Measurements from ENCODE around the gene ARID1B. TPM values are rescaled to one million over a fixed set of nuclear protein-coding genes. Genes with fewer than 3 reads are reported as not detected.

The ARID1B gene
- total and polyA plus RNA-seq, 2 of the 13 experiments (the other 11 are each of a cell fraction or from before 2014, with no cell fraction given), result 20.1 to 32.6 TPM

DNA sequence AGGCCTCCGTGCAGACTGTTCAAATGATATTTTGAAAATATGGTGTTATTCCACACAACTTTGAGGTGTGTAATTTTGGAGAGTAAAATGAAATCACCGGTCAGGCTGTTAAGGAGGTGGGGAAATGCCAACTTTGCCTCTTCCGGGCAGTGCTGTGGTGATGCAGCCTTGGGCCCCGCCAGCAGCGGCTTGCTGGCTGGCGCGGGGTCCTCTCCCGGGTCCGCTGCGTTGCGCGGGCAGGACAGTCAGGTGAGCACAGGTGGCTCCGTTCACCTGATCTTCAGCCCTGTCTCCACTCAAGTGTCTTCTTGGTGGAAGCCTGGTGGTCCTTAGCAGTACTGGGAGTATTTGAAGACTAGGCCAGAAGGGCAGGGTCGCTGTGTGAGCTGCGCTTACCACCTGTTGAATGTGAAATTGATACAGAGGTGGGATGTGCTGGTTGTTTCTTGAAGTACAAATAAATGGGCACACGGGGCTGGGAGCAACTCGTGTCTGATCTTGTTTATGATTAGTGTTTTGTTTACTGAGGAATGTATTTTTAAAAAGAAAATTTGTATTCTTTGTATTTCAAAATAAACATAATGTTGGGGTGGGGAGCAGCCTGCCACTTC, 184.2 kb downstream of the ARID1B start:
- Histone ChIP-seq H3K4me1 (ENCODE audit: insufficient read depth, low read length) (peaks cover 18% of the 10 kb centered on the region), H4K20me1 (ENCODE audit: insufficient read depth, low read length) (peaks cover 5% of the 10 kb centered on the region; the same call in 1 of the 2 replicates), H2AFZ (ENCODE audit: low read length) (no peak overlapping the region), H3K4me3 (replicated peaks in 1 of 3; ENCODE audit: insufficient read depth in 1 of 3, low read depth in 2 of 3, low read length in 3 of 3) (no peak overlapping the region), H3K9me3 (ENCODE audit: low read length) (no peaks in the 10 kb centered on the region), H3K27me3 (ENCODE audit: control insufficient read depth in 1 of 2, insufficient read depth in 2 of 2, low read length in 2 of 2) (no peaks in the 10 kb centered on the region), H3K36me3 (replicated peaks in 1 of 2; ENCODE audit: control insufficient read depth in 1 of 2, insufficient read depth in 2 of 2, low read length in 2 of 2) (peaks cover 0 to 2% of the 10 kb centered on the region in 2 experiments; a peak in 3 of 5 replicates), H3K27ac (ENCODE audit: extremely low read length, insufficient read depth, low read length) (no peak overlapping the region), H3K79me2 (ENCODE audit: insufficient read depth, low read length) (peaks cover 39% of the 10 kb centered on the region), H3K9ac (ENCODE audit: insufficient read depth, low read depth, low read length) (no peak overlapping the region), H3K4me2 (ENCODE audit: low read depth, low read length) (no peak overlapping the region)
- WGBS (ENCODE audit: low lambda C conversion rate), result 97% methylated on average over 17 of the region's 17 CpGs
- ChIA-PET POLR2A (no interaction called here), CTCF (ENCODE audit: low intra/inter-chr PET ratio, low total read pairs) (no interaction called here)
- FAIRE-seq (no peak), DNase-seq (ENCODE audit: low spot score) (no peak), ATAC-seq (peak; percentile 31; the same call in 1 of the 3 replicates)
- no peak for TF ChIP-seq ARHGAP35 (CRISPR knock-in tag; IDR thresholded peaks at IDR 0.05; ENCODE audit: borderline replicate concordance)
- TF ChIP-seq AGO2 (optimal IDR thresholded peaks at IDR 0.05; ENCODE audit: low read depth, low read length), result peak; percentile 46
- TF ChIP-seq, protein P1, sequence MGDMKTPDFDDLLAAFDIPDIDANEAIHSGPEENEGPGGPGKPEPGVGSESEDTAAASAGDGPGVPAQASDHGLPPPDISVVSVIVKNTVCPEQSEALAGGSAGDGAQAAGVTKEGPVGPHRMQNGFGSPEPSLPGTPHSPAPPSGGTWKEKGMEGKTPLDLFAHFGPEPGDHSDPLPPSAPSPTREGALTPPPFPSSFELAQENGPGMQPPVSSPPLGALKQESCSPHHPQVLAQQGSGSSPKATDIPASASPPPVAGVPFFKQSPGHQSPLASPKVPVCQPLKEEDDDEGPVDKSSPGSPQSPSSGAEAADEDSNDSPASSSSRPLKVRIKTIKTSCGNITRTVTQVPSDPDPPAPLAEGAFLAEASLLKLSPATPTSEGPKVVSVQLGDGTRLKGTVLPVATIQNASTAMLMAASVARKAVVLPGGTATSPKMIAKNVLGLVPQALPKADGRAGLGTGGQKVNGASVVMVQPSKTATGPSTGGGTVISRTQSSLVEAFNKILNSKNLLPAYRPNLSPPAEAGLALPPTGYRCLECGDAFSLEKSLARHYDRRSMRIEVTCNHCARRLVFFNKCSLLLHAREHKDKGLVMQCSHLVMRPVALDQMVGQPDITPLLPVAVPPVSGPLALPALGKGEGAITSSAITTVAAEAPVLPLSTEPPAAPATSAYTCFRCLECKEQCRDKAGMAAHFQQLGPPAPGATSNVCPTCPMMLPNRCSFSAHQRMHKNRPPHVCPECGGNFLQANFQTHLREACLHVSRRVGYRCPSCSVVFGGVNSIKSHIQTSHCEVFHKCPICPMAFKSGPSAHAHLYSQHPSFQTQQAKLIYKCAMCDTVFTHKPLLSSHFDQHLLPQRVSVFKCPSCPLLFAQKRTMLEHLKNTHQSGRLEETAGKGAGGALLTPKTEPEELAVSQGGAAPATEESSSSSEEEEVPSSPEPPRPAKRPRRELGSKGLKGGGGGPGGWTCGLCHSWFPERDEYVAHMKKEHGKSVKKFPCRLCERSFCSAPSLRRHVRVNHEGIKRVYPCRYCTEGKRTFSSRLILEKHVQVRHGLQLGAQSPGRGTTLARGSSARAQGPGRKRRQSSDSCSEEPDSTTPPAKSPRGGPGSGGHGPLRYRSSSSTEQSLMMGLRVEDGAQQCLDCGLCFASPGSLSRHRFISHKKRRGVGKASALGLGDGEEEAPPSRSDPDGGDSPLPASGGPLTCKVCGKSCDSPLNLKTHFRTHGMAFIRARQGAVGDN (CRISPR knock-in tag; IDR thresholded peaks at IDR 0.05), result peak; percentile 17; the same call in 1 of the 2 replicates
- TF ChIP-seq PCBP1 (IDR thresholded peaks at IDR 0.05; ENCODE audit: borderline replicate concordance, low read depth, low read length), result no peak
- in situ Hi-C loops (cut with HindIII; ENCODE audit: extremely low pct_ligation_motif_present, low pct_unique_long_range_greater_than_20kb) (no loop called here), intact Hi-C loops (cut with micrococcal nuclease; ENCODE audit: unreplicated experiment) (no loop called here)
- BruUV-seq (replicated peaks), result no TSS peak
